GM21717 (cell line): ENCODE data around the gene RXYLT1.
"Not testable (repeated sequence)": the region's sequence is repeated elsewhere in the genome, so short reads cannot be mapped to it uniquely, and the experiment has no call there.

Source experiments
- ATAC-seq: cut with Tn5 transposase; IDR thresholded peaks from one replicate; pipeline ENCODE4 v1.9.1; 2021; ENCODE audit warnings: mild to moderate bottlenecking, moderate library complexity; ENCODE audit not compliant: unreplicated experiment

The RXYLT1 gene, protein sequence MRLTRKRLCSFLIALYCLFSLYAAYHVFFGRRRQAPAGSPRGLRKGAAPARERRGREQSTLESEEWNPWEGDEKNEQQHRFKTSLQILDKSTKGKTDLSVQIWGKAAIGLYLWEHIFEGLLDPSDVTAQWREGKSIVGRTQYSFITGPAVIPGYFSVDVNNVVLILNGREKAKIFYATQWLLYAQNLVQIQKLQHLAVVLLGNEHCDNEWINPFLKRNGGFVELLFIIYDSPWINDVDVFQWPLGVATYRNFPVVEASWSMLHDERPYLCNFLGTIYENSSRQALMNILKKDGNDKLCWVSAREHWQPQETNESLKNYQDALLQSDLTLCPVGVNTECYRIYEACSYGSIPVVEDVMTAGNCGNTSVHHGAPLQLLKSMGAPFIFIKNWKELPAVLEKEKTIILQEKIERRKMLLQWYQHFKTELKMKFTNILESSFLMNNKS

DNA sequence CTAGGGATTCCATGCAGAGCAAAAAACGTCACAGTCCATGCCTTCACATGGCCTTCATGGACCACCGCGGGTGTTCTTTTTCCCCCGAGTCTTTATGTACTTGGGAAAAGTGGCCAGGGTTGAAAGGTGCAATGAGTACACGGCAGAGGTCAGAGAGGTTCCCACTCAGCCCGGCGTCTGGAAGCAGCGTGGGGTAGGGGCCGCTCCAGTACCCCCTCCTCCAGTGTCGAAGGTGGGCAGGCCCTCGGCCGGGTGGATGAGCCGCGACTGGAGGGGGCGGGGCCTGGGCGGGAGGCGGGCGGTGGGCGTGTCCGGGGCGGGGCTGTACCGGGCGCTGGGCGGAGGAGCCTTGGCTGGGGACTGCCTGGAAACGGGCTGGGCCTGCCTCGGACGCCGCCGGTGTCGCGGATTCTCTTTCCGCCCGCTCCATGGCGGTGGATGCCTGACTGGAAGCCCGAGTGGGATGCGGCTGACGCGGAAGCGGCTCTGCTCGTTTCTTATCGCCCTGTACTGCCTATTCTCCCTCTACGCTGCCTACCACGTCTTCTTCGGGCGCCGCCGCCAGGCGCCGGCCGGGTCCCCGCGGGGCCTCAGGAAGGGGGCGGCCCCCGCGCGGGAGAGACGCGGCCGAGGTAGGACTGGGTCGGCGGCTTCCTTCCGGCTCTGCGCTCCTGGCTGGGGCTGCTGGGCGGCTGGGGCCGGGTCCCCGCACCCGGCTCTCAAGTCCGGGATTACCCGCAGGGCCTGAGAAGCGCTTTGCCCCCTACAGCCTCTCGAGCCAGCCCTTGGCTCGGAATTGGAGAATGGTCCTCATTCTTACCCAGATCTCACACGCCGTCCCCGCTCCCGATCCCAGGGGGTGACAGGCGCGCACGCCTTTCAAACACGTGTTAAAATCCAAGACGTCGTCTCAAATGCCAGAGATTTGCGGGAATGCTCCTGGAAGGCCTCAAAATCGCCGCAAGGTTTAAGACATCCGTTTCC, at the start of gene RXYLT1:
Gene RXYLT1, plus strand, starts transcription at position 412 of the 984 bp plus-strand sequence. Its CDS starts 52 bp downstream, at position 464.
- peak; percentile 96 for ATAC-seq

DNA sequence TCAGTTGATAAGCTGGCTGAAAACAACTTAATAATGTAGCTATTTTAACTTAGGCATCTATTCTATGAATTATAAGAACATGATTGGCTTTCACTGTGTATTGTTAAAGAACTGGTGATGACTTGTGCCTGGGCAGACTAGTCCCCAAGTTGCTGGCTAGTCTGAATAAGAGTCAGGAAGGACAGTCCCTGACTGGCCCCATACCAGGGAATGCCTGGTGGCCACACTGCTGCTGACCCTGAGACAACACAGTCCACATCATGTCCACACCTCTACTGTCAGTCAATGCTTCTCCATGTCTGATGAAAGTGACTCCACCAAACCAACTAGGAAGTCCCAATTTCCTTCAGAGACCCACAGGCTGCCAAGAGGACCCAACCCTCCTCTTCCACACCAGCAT, 46.9 kb upstream of the RXYLT1 start:
- not testable (repeated sequence) for ATAC-seq

DNA sequence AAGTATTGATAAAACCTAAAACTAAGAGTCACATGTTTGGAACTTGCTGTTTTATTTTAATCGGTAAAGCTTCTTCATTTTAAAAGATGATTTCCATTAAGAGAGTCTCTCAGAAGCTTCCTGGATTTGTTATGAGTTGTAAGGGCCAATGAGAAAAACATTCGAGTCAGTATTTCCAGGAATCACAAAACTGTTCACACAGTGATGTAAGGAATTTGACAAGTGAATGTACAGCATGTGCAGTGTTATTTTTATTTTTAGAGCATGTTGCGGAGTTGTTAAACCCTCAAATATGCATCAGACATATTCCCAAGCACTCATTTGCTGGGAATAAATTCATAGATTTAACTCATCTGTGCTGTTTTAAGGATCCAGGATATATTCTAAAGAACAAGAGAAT, 46.1 kb upstream of the RXYLT1 start:
- ATAC-seq: not testable (repeated sequence)

DNA sequence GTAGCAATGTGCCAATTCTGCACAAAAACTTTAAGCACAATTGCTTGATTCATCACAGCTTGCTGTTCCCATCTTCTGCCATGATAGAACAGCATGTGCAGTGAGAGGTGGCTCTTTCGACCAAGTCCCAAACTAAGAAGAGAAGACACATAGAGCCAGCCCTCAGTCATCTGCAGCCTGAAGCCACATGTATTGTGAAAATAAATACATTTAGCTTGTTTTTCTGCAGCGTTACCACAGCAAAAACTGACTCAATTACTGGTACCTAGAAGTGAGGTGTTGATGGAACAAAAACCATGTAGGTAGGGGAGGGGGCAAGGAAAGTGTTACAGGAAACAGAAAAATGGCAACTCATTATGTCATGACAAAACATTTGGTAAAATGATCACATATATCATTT, 39.2 kb upstream of the RXYLT1 start:
- ATAC-seq: not testable (repeated sequence)

DNA sequence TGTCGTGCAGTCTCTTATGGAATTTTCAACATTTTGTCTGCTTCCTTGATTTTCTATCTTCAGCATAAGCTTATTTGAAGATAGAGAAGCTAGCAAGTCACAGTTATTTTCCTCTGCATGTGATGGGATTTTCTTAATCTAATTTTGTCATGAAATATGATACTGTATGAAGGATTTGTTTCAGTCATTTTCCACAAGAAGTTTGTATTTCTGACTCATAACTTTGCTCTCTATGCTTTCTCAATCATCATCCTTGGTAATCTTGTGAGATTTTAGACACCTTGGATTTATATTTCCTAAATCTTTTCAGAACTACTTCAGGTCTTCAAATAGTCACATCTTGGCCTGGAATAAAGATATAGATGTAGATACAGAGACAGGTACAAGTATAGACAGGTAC, 38.3 kb upstream of the RXYLT1 start:
- ATAC-seq: not testable (repeated sequence)

DNA sequence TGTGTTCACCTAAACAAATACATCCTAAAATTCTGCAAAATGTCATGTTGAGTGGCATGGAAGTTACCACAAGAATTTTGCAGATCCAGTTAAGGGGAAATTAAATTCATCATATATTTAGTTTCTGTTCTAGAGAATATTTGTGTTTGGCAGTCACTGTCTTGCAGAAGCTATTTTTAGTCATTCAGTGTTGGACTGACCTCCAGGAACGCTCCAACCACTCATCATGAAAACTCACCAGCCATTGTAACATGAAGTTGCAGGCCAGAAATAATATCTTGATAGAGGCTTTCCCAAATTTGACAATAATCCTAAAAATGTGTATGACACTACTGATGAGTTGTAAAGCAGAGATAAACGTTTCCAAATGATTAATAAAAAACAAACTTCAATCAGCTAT, 35.6 kb upstream of the RXYLT1 start:
- ATAC-seq: not testable (repeated sequence)

DNA sequence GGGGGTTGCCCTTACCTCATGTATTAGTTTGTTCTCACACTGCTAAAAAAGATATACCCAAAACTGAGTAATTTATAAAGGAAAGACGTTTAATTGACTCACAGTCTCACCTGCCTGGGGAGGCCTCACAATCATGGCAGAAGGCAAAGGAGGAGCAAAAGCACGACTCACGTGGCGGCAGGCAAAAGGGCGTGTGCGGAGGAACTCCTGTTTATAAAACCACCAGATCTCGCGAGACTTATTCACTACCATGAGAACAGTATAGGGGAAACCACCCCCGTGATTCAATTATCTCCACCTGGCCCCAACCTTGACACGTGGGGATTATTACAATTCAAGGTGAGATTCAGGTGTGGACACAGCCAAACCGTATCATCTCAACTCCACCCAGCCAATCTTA, 33.2 kb upstream of the RXYLT1 start:
- not testable (repeated sequence) for ATAC-seq

DNA sequence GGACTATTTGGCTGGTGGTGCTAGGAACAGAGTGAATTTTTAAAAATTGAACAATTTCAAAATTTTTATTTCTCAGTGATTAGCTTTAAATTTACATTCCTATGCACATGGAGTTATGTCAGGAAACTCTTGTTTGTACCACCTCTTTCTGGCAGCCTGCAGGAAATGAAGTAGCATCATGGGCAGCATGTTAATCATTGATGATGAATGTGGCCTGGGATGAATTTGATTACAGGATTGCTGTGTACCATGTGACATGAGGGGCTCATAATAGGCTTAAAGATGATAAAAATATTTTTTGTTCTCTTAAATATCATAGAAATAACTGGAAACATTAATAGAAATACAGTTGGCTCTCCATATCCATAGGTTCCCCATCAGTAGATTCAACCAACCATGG, 32.6 kb upstream of the RXYLT1 start:
- not testable (repeated sequence) for ATAC-seq

DNA sequence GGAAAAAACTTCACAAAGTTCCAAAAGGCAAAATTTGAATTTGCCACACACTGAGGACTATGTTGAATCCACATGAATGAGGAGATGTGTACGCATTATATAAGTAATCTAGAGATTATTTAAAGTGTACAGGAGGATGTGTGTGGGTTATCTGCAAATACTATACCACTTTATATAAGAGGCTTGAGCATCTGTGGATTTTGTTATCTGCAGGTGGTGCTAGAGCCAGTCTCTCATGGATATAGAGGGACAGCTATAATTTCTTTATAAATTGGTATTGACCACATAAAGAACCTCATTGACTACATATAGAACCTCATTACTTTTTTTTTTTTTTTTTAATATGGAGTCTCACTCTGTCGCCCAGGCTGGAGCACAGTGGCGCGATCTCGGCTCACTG, 32.2 kb upstream of the RXYLT1 start:
- no peak for ATAC-seq

DNA sequence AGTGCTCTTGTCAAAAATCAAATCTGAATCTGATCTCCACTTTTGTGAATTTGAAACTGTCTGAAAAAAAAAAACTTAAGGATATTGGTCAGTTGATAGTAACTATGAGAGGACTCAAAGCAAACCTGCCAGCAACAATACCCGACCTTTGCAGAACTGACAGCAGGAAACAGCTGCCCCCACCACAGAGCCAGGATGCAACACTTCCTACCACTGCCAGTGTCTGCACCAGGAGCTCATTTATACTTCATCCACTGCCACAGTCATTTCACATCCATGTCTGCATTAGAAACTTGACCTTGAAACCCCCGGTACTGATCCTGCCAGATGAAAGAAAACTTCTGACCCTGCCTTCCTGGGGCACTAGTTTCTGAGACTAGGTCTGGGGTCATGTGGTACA, 27.4 kb upstream of the RXYLT1 start:
- no peak for ATAC-seq

DNA sequence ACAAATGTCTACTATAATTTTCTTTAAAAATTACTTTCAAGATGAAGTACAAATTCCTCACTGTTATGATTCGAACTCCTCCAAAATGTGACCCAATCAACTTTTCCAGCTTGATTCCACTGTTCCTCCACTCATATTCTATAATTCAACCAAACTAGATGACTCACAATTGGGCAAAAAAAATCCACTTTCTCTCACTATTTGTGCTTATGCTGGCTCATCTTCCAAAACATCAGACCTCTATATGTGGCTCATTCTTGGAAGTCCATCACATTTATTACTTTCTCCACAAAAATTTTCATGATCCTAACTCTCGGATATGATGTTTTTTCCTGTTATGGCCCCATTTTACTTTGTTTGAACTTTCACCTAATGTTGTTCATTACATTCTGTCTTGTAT, 26.9 kb upstream of the RXYLT1 start:
- no peak for ATAC-seq

DNA sequence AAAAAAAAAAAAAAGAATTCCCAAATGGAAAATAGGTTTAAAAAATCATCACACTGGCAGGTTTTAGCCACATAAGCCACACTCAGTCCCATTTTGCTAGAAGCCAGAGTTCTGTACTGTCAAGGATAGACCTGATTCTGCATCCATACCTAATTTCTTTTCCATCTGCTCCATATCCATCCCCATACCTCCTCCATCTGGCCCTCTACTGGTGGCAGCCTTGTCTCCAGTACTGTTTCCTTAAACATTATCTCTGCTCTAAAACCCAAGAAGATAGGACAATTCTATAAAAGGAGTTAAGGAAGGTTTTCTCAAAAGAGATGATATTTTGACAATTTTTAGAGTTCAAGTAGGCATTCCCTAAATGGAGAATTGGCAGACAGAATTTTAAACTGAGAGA, 26.0 kb upstream of the RXYLT1 start:
- no peak for ATAC-seq

DNA sequence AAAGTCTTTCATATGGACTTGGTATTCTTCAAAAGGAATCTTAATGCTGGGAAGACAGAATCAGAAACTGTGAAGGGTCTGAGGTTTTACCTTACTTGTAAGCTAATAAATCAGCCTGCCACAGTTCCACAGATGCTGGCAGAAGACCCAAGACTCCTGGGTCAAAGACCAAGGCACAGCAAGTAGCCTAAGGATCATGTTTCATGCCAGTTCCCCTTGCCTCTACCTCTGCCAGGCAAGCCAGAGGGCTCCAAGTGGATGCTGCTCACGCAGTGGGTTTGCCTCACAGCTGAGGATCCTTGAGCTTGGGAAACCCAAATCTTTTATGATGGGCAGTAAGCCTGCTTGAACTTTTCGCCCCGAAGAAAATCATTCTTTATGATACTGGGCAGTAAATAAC, 15.2 kb upstream of the RXYLT1 start:
- ATAC-seq: no peak

DNA sequence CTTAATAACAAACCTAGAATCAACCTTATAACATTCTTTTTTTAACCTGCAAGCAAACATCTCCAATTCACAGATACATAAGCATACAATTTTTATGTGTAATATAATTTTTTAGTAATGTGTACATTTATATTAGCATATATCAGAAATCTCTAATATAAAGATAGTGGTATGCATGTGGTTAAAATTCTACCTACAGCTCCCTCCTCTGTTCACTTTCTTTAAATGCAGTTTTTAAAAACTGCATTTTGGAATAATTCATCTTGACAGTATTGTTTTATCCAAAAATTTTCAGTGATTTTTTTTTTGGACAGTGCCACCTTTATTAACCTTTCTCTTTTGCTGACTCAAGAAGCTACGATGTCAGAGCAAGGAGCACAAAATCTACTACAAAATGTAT, 13.2 kb upstream of the RXYLT1 start:
- no peak for ATAC-seq

DNA sequence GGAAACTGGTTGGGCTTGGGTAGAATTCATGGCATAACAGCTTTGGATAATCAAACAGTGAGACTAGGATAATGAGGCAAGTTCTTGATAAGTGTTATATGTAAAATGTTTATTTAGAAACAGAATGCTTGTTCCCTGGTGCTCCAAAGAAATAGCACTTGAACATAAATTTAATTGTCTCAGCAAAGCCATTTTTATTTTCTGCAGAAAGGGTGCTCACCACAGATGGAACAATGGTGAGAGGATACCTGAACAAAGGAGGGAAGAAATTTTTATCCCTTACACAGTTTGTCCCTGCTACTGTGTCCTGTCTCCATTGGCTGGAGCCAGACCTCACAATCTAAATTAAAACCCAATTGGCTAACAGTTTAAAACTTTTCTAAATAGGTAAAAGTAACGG, 9.3 kb upstream of the RXYLT1 start:
- no peak for ATAC-seq

DNA sequence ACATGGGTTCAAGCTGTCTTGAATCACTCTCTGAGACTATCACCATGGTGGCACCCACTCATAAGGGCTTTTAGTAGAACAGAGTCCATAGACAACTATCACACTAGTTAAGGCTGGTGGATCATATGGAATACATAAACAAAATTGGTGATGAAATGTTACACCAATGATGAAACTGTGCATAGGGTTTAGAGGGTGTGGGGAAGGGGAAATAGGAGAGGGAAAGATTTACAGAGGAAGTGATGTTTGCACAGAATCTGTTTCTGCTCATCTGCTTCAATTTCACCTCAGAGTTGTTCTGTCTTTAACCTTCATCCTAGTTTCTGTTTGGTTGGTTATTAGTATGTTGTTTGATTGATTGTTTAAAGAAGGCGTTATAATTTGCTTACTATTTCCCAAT, 2.4 kb upstream of the RXYLT1 start:
- no peak for ATAC-seq

DNA sequence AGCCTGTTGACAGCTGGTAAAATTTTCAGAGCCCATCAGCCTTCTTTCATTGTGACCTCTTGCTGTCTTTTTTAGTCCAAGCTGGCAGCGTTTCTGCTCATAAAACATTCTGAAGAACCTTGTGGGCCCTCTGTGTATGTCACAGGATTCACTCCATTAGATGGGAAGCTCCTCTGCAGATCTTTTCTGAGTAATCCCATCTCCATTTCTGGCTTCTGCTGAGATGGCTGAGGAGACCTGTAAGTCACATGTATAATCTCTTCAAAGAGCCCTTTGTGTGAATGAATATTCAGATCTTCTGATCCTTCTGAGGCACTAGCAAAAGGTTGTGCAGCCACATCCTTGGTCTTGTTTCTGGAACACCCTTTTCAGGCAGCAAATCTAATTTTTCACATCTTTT, 2.8 kb downstream of the RXYLT1 start:
- ATAC-seq: no peak

DNA sequence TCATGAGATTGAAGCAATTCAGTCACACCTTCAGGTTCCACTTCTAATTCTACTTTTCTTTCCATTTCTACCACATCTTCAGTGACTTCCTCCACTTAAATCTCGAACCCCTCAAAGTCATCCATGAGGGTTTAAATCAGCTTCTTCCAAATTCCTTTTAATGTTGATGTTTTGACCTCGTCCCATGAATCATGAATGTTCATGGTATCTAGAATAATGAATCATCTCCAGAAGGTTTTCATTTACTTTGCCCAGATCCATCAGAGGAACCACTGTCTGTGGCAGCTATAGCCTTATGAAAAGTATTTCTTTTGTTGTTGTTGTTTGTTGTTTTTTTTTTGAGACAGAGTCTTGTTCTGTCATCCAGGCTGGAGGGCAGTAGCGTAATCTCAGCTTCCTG, 7.6 kb downstream of the RXYLT1 start:
- ATAC-seq: no peak

DNA sequence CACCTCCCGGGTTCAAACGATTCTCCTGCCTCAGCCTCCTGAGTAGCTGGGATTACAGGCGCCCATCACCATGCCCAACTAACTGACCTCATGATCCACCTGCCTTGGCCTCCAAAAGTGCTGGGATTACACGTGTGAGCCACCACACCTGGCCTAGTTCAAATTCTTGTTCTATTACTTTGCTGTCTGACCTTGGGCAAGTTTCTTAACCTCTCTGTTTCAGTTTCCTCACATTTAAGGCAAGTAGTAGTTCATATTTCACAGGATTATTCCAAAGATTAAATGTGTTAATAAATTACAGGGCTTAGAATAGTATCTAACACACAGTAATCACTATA, 10.9 kb downstream of the RXYLT1 start:
- ATAC-seq: no peak

DNA sequence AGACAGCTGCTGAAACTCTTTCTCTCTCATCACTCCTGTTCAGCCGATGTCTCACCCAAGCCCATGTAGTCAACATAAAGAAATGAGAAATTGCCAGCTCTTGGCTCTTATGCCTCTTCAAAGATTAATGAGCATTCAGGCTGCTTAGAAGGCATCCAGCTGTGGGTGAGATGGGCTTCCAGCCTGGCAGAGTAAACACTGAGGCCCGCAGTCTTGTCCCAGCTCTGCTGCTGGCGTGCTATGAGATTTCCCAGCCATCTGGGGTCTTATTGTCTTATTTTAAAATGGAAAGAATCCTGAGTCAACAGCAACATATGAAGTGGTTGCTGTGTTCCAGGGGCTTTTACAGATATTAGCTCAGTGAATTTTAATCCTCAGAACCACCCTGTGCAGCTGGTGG, 12.6 kb downstream of the RXYLT1 start:
- no peak for ATAC-seq

DNA sequence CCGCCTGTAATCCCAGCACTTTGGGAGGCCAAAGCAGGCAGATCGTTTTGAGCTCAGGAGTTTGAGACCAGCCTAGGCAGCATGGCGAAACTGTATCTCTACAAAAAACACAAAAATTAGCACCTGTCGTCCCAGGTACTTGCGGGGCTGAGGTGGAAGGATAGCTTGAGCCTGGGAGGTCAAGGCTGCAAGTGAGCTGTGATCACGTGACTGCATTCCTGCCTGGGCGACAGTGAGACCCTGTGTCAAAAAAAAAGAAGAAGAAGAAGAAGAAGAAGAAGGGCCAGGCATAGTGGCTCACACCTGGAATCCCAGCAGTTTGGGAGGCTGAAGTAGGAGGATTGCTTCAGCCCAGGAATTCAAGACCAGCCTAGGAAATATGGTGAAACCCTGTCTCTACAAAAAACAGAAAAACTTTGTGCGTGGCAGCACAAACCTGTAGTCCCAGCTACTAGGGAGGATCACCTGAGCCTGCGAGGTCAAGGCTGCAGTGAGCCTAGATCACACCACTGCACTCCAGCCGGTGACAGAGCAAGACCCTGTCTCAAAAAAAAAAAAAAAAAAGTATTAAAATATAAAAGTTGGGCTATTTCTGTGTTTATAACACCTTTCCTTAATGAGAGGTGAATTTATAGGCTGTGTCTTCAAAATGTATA, 15.5 kb downstream of the RXYLT1 start:
- no peak for ATAC-seq
